HepG2 (cell line): ENCODE results near the gene NES.

Experiments used
- AGO1 ChIP-seq: fragments of 200-400 bp; formaldehyde crosslinking; IDR thresholded peaks from 2 replicates; pipeline ENCODE4 v1.6.1; 2017; ENCODE audit warnings: mild to moderate bottlenecking, low read depth, low read length, moderate library complexity; ENCODE audit not compliant: poor library complexity, severe bottlenecking
- RAD51 ChIP-seq: fragments of 450-650 bp; IDR thresholded peaks from 2 replicates; pipeline ENCODE4 v1.6.1; 2016; ENCODE audit warnings: borderline replicate concordance
- ZNF292 ChIP-seq: sonication (generic); formaldehyde crosslinking; IDR thresholded peaks from 2 replicates; pipeline ENCODE4 v1.8.1; 2022; ENCODE audit warnings: mild to moderate bottlenecking, low read depth, missing genetic modification reagents, borderline replicate concordance

GRCh38 chr1:156676820-156677615, at the start of gene NES:
- no peak for TF ChIP-seq AGO1
- TF ChIP-seq RAD51: no peak
- TF ChIP-seq ZNF292 (CRISPR knock-in tag): no peak
